HS-27A (cell line): Measurements from ENCODE around the gene CCDC51.
"Not testable (repeated sequence)": the region's sequence is repeated elsewhere in the genome, so short reads cannot be mapped to it uniquely, and the experiment has no call there.

Source experiments
- DNase-seq: peaks from one replicate; pipeline ENCODE4 v3.0.0-alpha.2; 2012; ENCODE audit warnings: low read depth, missing footprints

The CCDC51 gene

DNA sequence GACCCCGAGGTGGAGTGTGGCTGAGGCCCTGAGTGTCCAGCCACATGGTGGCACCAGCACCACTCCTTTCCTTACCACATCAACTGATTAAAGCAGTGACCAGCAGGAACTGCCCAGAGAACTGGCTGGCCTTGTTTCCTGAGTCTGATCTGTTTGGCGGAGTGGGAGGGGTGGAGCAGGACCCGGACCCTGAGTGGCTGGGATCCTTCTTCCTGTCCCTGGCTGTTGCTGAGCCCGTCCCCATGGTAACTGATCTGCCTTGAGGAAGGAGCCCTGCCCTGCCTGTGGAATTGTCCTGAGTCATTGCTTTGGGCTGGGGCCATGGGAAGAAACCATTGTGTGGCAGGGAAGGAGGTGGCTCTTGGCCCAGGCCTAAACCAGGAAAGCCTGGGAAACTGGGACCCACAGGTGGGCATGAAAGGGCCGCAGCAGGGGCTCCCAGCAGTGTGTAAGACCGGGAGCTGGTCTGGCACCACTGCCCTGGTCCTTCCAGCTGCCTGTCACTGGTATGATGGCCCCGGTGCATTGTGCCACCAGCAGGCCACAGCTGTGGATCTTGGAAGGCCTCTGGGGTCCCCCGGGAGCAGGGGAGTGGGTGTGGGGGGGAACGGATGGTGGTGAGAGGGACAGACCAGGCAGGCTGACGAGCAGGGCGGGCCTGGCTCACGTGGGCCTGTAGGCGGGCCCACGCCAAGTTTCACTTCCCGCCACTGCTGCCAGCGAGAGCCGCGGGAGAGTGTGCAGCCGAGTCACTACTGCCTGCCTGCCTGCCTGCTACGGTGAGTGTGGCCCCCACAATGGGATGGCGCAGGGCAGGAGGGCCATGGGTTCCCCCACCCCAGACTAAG lies 25.8 kb upstream of the CCDC51 start:
- peak; percentile 99 for DNase-seq

DNA sequence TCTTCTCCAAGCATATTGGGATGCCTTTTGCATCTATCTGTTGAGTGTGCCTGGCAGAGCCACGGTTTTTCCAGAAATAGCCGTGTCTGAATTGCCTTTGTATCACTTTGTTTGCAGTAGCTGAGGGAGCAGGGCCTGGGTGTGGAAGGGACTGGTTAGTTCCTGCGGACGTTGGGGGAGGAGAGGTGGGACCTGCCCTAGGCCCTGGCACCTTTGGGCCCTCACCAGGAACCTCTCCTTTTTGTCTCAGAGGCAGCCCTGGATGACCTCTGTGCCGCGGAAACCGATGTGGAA lies 25.3 kb upstream of the CCDC51 start:
- DNase-seq: no peak

DNA sequence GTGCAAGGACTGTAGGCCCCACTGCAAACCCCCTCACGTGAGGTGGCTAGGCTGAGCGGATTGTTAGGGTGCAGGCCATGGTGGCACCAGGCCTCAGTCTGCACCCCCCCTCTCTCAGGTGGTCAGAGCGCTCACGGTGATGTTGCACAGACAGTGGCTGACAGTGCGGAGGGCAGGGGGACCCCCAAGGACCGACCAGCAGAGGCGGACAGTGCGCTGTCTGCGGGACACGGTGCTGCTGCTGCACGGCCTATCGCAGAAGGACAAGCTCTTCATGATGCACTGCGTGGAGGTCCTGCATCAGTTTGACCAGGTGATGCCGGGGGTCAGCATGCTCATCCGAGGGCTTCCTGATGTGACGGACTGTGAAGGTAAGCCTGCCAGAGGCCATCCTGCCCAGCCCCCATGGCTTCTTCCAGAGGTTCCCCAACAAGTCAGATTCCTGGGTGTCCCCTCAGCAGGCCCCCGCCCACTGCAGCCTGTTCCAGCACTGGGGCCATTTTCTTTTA lies 24.8 kb upstream of the CCDC51 start:
- no peak for DNase-seq

DNA sequence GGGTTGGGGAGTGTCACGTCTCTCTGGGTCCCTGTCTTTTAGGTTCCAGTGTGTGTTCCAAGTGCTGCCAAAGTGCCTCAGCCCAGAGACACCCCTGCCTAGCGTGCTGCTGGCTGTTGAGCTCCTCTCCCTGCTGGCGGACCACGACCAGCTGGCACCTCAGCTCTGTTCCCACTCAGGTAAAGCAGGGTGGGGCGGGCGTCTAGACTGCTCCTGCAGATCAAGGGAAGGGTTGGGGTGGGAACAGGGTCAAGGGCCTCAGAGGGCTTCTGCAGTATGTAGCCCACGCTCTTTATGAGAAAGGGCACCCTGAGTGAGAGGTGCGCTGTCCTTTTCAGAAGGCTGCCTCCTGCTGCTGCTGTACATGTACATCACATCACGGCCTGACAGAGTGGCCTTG lies 23.8 kb upstream of the CCDC51 start:
- no peak for DNase-seq

DNA sequence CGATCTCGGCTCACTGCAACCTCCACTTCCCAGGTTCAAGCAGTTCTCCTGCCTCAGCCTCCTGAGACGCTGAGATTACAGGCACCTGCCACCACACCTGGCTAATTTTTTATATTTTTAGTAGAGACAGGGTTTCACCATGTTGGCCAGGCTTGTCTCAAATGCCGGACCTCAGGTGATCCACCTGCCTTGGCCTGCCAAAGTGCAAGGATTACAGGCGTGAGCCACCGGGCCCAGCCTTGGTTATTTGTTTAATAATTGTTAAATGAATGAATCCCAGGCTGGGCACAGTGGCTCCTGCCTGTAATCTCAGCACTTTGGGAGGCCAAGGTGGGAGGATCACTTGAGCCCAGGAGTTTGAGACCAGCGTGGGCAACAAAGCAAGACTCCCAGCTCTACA lies 21.8 kb upstream of the CCDC51 start:
- not testable (repeated sequence) for DNase-seq

DNA sequence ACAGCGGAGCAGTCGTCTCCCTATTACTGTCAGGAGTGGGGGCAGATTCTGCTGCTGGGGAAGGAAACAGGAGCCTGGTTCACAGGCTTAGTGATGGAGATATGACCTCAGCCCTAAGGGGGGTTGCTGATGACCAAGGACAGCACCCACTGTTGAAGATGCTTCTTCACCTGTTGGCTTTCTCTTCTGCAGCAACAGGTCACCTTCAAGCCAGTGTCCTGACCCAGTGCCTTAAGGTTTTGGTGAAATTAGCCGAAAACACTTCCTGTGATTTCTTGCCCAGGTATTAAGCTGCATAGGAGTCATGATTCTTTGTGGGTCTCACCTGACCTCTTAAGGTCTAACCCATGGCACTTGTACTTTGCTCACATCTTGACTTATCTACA lies 20.6 kb upstream of the CCDC51 start:
- DNase-seq: no peak

DNA sequence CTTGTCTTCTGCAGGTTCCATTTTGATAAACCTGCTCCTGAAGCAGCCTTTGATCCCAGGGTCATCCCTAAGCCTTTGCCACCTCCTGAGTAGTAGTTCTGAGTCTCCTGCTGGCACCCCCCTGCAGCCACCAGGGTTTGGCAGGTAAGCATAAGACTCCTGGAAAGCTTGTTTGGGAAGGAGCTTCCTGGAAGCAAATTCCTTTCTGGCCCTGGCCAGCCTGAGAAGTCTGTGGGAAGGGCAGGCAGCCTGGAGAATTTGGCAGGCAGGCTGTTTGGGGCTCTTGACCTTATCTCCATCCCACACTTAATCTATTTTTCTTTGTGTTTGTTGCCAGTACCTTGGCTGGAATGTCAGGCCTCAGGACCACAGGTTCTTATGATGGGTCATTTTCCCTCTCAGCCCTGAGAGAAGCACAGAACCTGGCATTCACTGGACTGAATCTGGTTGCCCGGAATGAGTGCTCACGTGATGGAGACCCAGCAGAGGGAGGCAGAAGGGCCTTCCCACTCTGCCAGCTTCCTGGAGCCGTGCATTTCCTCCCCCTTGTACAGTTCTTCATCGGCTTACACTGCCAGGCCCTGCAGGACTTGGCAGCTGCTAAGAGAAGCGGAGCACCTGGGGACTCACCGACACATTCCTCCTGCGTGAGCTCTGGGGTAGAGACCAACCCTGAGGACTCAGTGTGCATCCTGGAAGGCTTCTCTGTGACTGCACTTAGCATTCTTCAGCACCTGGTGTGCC lies 20.0 kb upstream of the CCDC51 start:
- no peak for DNase-seq

DNA sequence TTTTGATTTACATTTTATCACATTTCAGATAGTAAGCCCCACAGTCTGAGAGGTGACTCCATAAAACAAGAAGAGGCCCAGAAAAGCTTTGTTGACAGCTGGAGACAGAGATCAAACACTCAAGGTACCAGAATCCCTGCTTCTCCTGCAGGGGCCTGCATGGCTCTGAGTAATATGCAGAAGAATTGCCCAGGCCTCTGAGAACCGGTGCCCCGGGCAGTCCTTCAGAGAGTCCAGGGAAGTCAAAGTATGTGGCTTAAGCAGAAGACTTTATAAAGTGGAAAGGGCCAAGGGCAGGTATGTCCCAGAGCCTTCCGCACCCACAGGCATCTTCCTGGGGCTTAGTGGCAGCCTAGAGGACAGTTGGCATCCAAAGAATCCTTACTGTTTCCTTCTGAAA lies 19.4 kb upstream of the CCDC51 start:
- DNase-seq: no peak

DNA sequence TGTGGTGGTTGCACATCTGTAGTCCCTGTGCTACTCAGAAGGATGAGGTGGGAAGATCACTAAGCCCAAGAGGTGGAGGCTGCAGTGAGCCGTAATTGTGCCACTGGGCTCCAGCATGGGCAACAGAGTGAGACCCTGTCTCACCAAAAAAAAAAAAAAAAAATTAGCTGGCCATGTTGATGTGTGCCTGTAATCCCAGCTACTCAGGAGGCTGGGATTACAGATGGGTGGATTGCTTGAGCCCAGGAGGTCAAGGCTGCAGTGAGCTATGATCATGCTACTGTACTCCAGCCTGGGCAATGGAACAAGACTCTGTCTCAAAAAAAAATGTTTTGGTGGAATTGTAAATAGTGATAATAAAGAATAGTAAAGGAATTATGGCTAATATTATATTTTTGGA lies 16.5 kb upstream of the CCDC51 start:
- no peak for DNase-seq

DNA sequence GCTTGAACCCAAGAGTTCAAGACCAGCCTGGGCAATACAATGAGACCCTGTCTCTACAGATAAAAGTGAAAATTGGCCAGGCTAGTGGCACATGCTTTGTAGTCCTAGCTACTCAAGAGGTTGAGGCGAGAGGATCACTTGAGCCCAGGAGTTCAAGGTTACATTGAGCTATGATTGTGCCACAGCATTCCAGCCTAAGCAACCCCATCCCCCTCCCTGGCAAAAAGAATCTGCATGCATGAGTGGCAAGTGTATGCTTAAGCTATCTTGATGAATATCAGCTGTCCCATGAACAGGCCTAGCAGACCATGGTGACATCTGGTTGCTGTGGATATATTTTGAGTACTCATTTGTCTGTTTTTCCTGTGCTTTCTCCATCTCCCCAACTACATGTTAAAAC lies 11.4 kb upstream of the CCDC51 start:
- DNase-seq: no peak

DNA sequence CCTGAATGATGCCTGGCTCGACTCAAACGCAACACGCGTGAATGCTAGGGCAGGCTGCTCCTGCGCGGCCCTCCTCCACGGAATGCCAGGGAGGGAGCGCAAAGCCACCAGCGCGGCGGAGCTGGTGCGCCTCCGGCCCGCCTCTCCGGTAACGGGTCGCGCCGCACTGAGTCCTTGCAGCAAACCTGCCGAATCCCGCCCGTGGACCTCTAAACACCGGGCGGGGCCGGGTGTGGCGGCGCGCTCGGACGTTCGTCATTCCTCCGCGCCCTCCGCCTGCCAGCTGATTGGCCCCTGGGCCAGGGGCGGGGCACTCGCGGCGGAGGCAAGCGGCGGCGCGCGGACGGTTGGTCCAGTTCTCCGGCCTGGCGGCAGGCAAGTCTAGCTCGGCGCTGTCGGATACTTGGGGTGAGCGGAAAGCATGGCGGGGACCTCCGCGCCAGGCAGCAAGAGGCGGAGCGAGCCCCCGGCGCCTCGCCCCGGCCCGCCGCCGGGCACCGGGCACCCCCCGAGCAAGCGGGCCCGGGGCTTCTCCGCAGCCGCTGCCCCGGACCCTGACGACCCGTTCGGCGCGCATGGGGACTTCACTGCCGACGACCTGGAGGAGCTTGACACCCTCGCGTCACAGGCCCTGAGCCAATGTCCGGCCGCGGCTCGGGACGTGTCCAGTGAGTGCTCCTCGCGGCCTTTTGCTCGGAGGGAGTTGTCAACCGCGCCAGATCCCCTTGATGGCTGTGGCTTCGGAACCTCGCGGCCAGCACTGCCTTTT lies 6.7 kb upstream of the CCDC51 start, which contains the start of gene ATRIP:
ATRIP (plus strand) TSS at position 313 of the 769 bp plus-strand sequence; CDS start at position 422, 109 bp downstream.
- DNase-seq: peak; percentile 59

DNA sequence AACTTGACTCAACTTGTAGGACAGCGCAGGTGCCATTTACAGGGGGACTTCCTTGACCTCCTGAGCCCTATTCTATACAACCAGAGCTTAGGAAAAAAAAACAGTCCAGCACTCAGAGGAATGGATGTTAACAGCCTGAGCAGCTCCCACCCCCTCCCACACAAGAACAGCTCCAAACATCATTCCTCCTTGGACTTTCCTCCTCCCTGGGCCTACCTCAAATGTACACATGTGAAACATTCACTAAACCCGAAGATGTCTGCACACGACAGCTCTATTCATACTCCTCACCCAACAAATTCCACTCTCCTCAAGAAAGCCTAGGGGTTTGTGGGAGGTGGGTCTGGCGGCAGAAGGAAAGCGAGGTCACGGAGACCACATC lies 6.1 kb upstream of the CCDC51 start:
- no peak for DNase-seq

DNA sequence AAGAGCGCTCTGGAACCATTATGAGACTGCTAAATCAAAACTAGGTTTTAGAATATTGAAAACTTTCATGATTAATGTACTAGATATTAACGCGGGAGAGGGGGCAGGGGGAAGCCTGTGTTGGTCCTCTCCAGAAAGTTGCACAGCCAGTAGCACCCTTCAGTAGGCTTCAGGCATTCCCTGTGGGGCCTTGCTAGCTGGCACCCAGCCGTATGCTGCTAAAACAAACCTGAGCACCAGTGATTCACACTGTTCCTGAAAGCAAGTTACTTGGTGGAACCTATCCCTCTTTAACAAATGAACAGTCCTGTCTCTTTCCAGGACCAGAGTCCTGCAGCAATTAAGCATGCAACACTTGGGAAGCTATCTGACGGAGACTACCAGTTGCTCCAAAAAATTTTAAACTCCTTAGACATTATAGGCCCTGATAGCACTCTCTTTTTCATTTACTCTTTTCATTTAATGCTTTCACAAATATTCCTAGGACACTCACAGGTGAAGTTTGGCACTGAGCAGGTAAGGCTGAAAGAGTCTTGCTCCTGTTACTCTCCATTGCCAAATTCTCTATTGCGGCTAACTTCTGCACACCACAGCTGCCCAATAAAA lies 5.5 kb upstream of the CCDC51 start:
- no peak for DNase-seq

DNA sequence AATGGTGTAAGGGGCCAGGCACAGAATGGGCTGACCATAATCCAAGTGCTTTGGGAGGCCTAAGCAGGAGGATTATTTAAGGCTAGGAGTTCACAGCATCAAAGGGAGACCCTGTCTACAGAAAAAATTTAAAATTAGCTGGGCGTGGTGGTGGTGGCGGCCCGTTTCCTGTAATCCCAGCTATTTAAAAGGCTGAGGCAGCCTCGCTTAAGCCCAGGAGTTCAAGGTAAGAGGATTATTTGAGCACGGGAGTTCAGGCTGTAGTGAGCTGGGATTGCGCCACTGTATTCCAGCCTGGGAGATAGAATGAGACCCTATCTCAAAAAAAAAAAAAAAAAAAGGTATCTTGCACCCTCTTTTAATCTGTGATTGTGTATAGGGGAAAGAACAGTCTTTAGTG lies 2.0 kb upstream of the CCDC51 start:
- no peak for DNase-seq

DNA sequence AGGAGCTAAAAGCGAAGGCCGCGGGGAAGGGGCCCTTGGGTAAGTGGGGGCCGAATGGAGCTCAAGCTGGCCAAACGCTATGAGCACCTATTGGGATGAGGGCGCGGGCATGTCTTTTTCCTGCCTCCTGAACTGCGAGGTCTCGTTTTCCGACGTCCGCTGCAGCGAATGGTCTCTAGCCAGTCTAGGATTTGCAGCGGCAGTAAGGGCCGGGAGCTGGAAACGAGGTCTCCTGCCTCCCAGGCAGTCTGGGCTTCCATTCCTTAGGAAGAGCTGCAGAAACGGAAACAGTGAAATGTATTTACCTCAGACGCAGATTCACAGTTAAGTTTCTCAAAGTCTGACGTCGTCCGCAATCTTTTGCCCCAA lies 655 bp upstream of the CCDC51 start:
- DNase-seq: no peak

DNA sequence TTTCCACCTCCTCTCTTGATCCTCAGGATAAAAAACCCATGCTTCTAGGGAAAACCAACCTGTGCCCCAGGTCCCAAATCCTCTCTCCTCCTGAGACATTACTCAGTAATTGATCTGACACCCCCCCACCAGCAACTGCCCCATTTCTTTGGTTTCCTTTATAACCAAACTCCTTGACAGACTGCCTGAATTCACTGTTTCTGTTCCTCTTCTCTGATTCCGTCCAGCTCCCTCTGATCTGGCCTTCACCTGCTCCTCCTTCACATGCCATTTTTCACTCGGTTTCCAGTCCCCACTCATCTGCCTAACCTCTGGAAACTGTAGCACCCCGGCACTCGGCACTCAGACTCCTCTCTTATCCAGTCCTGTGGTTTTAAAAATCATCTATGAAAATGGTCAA lies 2.1 kb downstream of the CCDC51 start:
- DNase-seq: no peak

DNA sequence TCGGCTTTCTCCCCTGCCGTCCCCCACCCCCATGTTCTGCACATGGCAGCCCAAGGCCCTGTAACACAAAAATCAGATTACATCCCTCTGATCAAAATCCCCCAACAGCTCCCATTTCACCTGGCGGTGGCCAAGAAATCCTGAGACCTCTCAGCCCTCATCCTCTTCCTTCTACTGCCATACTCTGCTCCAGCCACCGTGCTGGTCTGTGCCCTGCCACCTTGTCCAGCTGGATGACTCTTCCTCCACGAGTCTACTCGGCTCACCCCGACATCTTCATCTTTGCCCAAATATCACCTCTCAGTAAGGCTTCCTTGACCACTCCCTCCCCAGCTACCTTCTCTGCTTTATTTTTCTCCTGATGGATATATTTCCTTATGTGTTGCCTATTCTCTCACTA lies 3.1 kb downstream of the CCDC51 start:
- no peak for DNase-seq

DNA sequence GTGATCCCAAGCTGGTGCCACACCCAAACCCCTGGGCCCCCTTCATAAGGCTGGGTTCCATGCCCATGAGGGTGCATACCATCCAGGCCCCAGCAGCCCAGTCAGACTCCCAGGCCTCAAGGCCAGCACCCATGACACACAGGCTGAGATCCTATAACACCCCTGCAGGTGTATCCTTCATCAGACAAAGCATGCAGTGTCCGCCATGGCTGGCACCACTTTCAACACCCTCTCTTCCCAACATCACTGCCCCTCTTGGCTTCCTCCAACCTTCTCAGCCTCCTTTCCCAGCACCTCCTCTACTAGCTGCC lies 3.5 kb downstream of the CCDC51 start:
- no peak for DNase-seq

DNA sequence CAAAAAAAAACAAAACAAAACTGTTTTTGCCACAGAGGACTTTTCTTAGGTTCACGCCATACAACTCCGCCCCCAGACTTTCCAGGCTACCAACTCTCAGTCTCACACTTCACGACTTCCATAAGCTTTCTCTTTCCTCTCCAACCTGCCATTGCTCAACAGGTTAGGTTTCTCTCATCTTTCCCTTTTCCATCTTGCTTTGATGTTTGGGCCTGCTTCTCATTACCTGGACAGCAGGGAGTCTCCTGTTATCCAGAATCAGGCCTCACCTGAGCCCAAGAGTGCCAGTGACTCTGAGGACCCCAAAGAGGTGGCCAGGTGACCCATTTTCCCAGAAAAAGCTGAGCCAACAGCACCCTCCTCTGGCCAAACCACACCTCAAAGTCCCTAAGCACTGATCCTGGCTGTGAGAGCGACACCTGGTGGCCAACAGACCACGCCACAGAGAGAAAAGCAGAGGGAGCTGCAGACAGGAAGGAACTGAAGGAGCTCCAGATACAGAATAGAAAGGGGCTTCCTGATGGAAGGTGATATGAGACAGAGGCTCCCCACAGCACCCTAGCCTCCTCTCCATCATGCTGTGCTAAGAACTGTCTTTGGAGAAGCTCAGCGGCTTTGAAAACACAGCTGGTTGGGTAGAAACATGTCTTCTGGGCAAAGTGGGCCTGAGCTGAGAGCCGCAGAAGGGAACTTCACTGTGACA lies 4.0 kb downstream of the CCDC51 start:
- DNase-seq: peak; percentile 63

DNA sequence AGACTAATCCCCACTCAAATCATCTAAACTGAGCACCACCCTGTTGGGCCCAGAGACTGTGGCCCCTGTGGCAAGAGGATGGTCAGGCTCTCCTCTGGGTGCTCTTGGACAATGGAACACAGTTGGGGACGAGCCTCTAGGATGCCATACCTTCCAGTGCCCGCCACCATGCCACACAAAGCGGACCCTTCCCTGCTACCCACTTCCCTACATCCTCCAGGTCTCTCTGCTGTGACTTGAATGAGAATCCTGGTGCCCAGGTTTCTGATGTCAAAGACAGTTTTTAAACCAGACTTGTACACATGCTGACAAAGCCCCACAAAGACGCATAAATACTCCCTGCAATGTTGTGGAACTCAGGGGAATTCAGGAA lies 4.7 kb downstream of the CCDC51 start:
- DNase-seq: no peak

DNA sequence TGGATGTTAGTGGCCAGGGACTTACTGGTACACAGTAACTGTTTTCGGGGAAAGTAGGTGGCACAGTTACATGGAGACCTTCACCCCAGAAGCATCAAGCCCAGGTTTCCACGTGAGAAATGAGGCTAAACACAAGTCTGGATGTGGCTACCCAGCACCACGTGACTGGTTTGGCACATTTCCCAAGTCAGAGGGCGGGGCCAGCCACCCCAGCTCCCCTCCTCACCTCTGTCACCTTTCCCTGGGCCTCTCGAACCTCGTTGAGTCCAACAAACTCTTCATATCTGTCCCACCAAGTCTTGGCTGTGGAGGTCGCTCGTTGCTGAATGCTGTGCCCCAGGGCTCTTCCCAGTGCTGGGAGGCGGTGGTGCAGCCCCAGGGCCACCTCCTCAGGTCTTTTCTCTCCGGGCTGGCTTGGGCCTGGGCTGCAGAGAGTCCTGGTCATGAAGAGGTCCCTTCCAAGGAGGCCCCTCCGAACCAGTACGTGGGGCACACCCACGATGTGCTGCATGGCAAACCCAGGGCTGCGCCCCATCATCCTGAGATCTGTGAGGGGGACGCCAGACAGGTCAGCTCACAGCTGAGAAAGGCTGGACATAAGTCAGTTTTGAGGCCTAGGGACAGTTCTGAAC lies 5.2 kb downstream of the CCDC51 start:
- DNase-seq: no peak
